ENCODE measurements around the gene PRKCA. TPM values are rescaled to one million over a fixed set of nuclear protein-coding genes. Genes with fewer than 3 reads are reported as not detected.
A peak's percentile ranks its signal among the peaks of the same experiment; 100 is the strongest.

The PRKCA gene
- total RNA-seq, 3 donors from 2014 or later: 42.3 to 77.7 (median 56.3) TPM

GRCh38 chr17:66373079-66373478 lies 70.7 kb downstream of the PRKCA start:
- DNase-seq: no peak
- TF ChIP-seq CTCF (IDR thresholded peaks at IDR 0.05): no peak
- Histone ChIP-seq H3K4me1 (ENCODE audit: low read depth) (peaks cover 20% of the 10 kb centered on the region), H3K36me3 (ENCODE audit: low read depth) (no peaks in the 10 kb centered on the region), H3K9me3 (no peaks in the 10 kb centered on the region), H3K4me3 (no peak overlapping the region)
- intact Hi-C loops (cut with DNase I, micrococcal nuclease): no loop called here
- ATAC-seq: no peak

- no peaks in the 10 kb centered on the region for H3K36me3 ChIP-seq (ENCODE audit: low read depth)
- ATAC-seq (peak; percentile 58), DNase-seq (peak; percentile 34 to 60 (median 54))
- intact Hi-C loops (cut with DNase I, micrococcal nuclease): no loop called here
- no peaks in the 10 kb centered on the region for H3K9me3 ChIP-seq
- TF ChIP-seq CTCF (IDR thresholded peaks at IDR 0.05): no peak
- H3K4me1 ChIP-seq (ENCODE audit: low read depth): peaks cover 20% of the 10 kb centered on the region
- H3K4me3 ChIP-seq: no peak overlapping the region
These were observed 71.8 kb downstream of the PRKCA start for GRCh38 chr17:66373944-66374817.

- H3K4me3 ChIP-seq: no peak overlapping the region
These were observed 72.7 kb downstream of the PRKCA start for GRCh38 chr17:66375121-66375520.

GRCh38 chr17:66378296-66378695 lies 75.9 kb downstream of the PRKCA start:
- no peak overlapping the region for H3K4me3 ChIP-seq
- no peak for TF ChIP-seq CTCF (IDR thresholded peaks at IDR 0.05)
- intact Hi-C loops (cut with DNase I, micrococcal nuclease): no loop called here
- no peaks in the 10 kb centered on the region for H3K9me3 ChIP-seq
- ATAC-seq (no peak), DNase-seq (no peak)
- H3K36me3 ChIP-seq (ENCODE audit: low read depth): no peaks in the 10 kb centered on the region
- H3K4me1 ChIP-seq (ENCODE audit: low read depth): peaks cover 20% of the 10 kb centered on the region

More at GRCh38 chr17:66375121-66375520, 72.7 kb downstream of the PRKCA start:
- H3K4me1 ChIP-seq (ENCODE audit: low read depth): peaks cover 20% of the 10 kb centered on the region
- intact Hi-C loops (cut with DNase I, micrococcal nuclease): no loop called here
- no peaks in the 10 kb centered on the region for H3K9me3 ChIP-seq
- no peak for TF ChIP-seq CTCF (IDR thresholded peaks at IDR 0.05)
- ATAC-seq (no peak), DNase-seq (no peak)
- no peaks in the 10 kb centered on the region for H3K36me3 ChIP-seq (ENCODE audit: low read depth)

GRCh38 chr17:66379544-66379943 lies 77.1 kb downstream of the PRKCA start:
- no peaks in the 10 kb centered on the region for H3K36me3 ChIP-seq (ENCODE audit: low read depth)
- intact Hi-C loops (cut with DNase I, micrococcal nuclease): no loop called here
- no peak for ATAC-seq
- H3K4me3 ChIP-seq: no peak overlapping the region
- H3K9me3 ChIP-seq: no peaks in the 10 kb centered on the region
- no peak for TF ChIP-seq CTCF (IDR thresholded peaks at IDR 0.05)
- H3K4me1 ChIP-seq (ENCODE audit: low read depth): peaks cover 20% of the 10 kb centered on the region
- no peak for DNase-seq
